Measurements from ENCODE around the gene CRISPLD2.

The CRISPLD2 gene

DNA sequence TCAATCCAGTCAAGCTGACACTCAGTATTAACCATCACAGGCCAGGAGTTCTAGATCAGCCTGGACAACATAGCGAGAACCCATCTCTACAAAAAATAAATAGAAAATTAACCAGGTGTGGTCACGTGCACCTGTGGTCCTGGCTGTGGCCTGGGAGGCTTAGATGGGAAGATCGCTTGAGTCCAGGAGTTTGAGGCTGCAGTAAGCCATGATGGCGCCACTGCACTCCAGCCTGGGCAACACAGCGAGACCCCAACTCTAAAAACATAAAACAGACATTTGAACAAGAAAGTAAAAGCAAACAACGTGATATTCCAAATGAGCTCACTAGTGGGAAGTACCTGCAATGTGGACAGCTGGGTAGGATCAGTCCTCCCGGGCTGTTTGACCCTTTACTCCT lies 41.9 kb downstream of the CRISPLD2 start (continued):
- TF ChIP-seq ZNF664 (tag by site-specific recombination; IDR thresholded peaks at IDR 0.05) (no peak), ZNF747 (tag by site-specific recombination; IDR thresholded peaks at IDR 0.05) (no peak), TCF7L2 (IDR thresholded peaks at IDR 0.05; ENCODE audit: borderline replicate concordance, low read depth, low read length) (no peak)

GRCh38 chr16:84862804-84863480 lies 43.2 kb downstream of the CRISPLD2 start:
- H3K36me3 ChIP-seq (ENCODE audit: control insufficient read depth in 2 of 2, insufficient read depth in 1 of 2, low read length in 2 of 2) = no peaks in the 10 kb centered on the region
- no peaks in the 10 kb centered on the region for H3K4me1 ChIP-seq (ENCODE audit: control insufficient read depth, insufficient read depth, low read length)
- no peak overlapping the region for H3K27ac ChIP-seq (ENCODE audit: extremely low read depth, low read depth, low read length)
- no peak overlapping the region for H3K4me3 ChIP-seq (ENCODE audit: low read depth, low read length)
- H3K9me3 ChIP-seq (ENCODE audit: control insufficient read depth, insufficient read depth, low read depth, low read length) = no peaks in the 10 kb centered on the region
- ChIA-PET CTCF (interaction anchor here (1.1 kb wide), 1 partner anchor 89 kb away, joined by 3 read pairs; no protein-coding TSS in a partner anchor), POLR2A (no interaction called here)
- TF ChIP-seq SCRT2 (tag by site-specific recombination; IDR thresholded peaks at IDR 0.05) (peak; percentile 62), PATZ1 (tag by site-specific recombination; IDR thresholded peaks at IDR 0.05) (no peak), ZNF660 (tag by site-specific recombination; IDR thresholded peaks at IDR 0.05) (no peak), ZNF548 (tag by site-specific recombination; IDR thresholded peaks at IDR 0.05) (no peak), ZBTB44 (tag by site-specific recombination; IDR thresholded peaks at IDR 0.05) (no peak), SP2 (tag by site-specific recombination; IDR thresholded peaks at IDR 0.05) (no peak), ZNF155 (tag by site-specific recombination; IDR thresholded peaks at IDR 0.05) (no peak)

DNA sequence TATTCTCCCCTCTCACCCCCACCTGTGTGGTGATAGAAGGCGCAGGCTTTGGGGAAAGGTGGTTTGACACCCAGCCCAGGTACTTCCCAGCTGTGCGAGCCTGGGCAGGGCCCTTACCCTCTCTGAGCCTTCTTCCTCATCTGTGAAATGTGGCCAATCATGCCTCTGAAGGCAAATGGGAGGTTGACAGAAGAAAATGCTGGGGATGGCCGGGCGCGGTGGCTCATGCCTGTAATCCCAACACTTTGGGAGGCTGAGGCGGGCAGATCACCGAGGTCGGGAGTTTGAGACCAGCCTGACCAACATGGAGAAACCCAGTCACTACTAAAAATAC lies 43.7 kb downstream of the CRISPLD2 start:
- H3K36me3 ChIP-seq (ENCODE audit: control insufficient read depth in 2 of 2, insufficient read depth in 1 of 2, low read length in 2 of 2) = no peaks in the 10 kb centered on the region
- no peak overlapping the region for H3K4me3 ChIP-seq (ENCODE audit: low read depth, low read length)
- no peaks in the 10 kb centered on the region for H3K9me3 ChIP-seq (ENCODE audit: control insufficient read depth, insufficient read depth, low read depth, low read length)
- H3K27ac ChIP-seq (ENCODE audit: extremely low read depth, low read depth, low read length) = no peak overlapping the region
- TF ChIP-seq ZBTB7A (tag by site-specific recombination; IDR thresholded peaks at IDR 0.05; ENCODE audit: low read depth) = no peak
- TF ChIP-seq HOXD13 (CRISPR knock-in tag; IDR thresholded peaks at IDR 0.05; ENCODE audit: borderline replicate concordance) = no peak
- TF ChIP-seq ZNF48 (tag by site-specific recombination; IDR thresholded peaks at IDR 0.05) = no peak
- TF ChIP-seq, protein P1, sequence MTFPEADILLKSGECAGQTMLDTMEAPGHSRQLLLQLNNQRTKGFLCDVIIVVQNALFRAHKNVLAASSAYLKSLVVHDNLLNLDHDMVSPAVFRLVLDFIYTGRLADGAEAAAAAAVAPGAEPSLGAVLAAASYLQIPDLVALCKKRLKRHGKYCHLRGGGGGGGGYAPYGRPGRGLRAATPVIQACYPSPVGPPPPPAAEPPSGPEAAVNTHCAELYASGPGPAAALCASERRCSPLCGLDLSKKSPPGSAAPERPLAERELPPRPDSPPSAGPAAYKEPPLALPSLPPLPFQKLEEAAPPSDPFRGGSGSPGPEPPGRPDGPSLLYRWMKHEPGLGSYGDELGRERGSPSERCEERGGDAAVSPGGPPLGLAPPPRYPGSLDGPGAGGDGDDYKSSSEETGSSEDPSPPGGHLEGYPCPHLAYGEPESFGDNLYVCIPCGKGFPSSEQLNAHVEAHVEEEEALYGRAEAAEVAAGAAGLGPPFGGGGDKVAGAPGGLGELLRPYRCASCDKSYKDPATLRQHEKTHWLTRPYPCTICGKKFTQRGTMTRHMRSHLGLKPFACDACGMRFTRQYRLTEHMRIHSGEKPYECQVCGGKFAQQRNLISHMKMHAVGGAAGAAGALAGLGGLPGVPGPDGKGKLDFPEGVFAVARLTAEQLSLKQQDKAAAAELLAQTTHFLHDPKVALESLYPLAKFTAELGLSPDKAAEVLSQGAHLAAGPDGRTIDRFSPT (tag by site-specific recombination; IDR thresholded peaks at IDR 0.05) = no peak
- TF ChIP-seq ZNF785 (tag by site-specific recombination; IDR thresholded peaks at IDR 0.05) = no peak
- no peak for TF ChIP-seq OVOL3 (tag by site-specific recombination; IDR thresholded peaks at IDR 0.05)
- ChIA-PET POLR2A (no interaction called here), CTCF (interaction anchor here (1.1 kb wide), 1 partner anchor 89 kb away, joined by 3 read pairs; no protein-coding TSS in a partner anchor)
- no peaks in the 10 kb centered on the region for H3K4me1 ChIP-seq (ENCODE audit: control insufficient read depth, insufficient read depth, low read length)

Data from HEK293 (cell line).